T-helper 17 cell (primary cell): Measurements from ENCODE around the gene CD46. TPM values are rescaled to one million over a fixed set of nuclear protein-coding genes. Genes with fewer than 3 reads are reported as not detected.

Source experiments
- ATAC-seq: fragments of 150-1000 bp; cut with Tn5 transposase; 2 replicates; pipeline ENCODE4 v1.10.0; 2021; ENCODE audit warnings: mild to moderate bottlenecking, moderate library complexity
- DNase-seq, 3 donors: peaks; one replicate each; pipeline versions ENCODE4 v3.0.0 to v3.0.0-alpha.2; 2020 to 2021
- H3K9me3 ChIP-seq: one replicate; pipeline ENCODE4 v1.7.0; 2013; ENCODE audit warnings: low read length, mild to moderate bottlenecking; ENCODE audit not compliant: control insufficient read depth, poor library complexity, severe bottlenecking
- H3K27ac Mint-ChIP-seq: one replicate; pipeline ENCODE4 v1.8.0; 2022; ENCODE audit warnings: mild to moderate bottlenecking, moderate library complexity, mixed read lengths
- H3K27me3 Mint-ChIP-seq: one replicate; pipeline ENCODE4 v1.8.0; 2022; ENCODE audit warnings: mixed read lengths
- H3K36me3 Mint-ChIP-seq: one replicate; pipeline ENCODE4 v1.8.0; 2022; ENCODE audit warnings: low read depth, mixed read lengths
- H3K4me1 Mint-ChIP-seq: one replicate; pipeline ENCODE4 v1.8.0; 2022; ENCODE audit warnings: mild to moderate bottlenecking, mixed read lengths
- H3K4me3 Mint-ChIP-seq: one replicate; pipeline ENCODE4 v1.8.0; 2022; ENCODE audit warnings: mild to moderate bottlenecking, moderate library complexity, mixed read lengths
- total RNA-seq, 4 donors: library from RNA in 2 of 4; stranded (reverse) in 2 of 4; gene quantifications; one replicate each; pipeline ENCODE4 v1.2.3 and lab custom pipeline; 2022 to 2026

CD46 gene
- total RNA-seq, 2 donors from 2014 or later = 114 to 133 TPM

GRCh38 chr1:207825719-207826556, 74.1 kb downstream of the CD46 start:
- peak; percentile 81 for ATAC-seq
- H3K27ac Mint-ChIP-seq = peak overlapping the region; percentile 88
- peak overlapping the region; percentile 75 for H3K4me3 Mint-ChIP-seq
- H3K27me3 Mint-ChIP-seq = no peaks in the 10 kb centered on the region
- no peaks in the 10 kb centered on the region for H3K9me3 ChIP-seq
- H3K36me3 Mint-ChIP-seq = peaks cover 8% of the 10 kb centered on the region
- H3K4me1 Mint-ChIP-seq = peaks cover 71% of the 10 kb centered on the region
- DNase-seq = peak; percentile 47 to 68 (median 64)

GRCh38 chr1:207826557-207827487, 75.0 kb downstream of the CD46 start:
- ATAC-seq (no peak), DNase-seq (no peak)
- Mint-ChIP-seq H3K4me1 (peaks cover 70% of the 10 kb centered on the region), H3K4me3 (peak overlapping the region; percentile 75), H3K36me3 (peaks cover 8% of the 10 kb centered on the region), H3K27ac (peak overlapping the region; percentile 88), H3K27me3 (no peaks in the 10 kb centered on the region)
- no peaks in the 10 kb centered on the region for H3K9me3 ChIP-seq

GRCh38 chr1:207827488-207827830, 75.6 kb downstream of the CD46 start:
- H3K36me3 Mint-ChIP-seq = peaks cover 8% of the 10 kb centered on the region
- H3K4me3 Mint-ChIP-seq = no peak overlapping the region
- ATAC-seq (no peak), DNase-seq (no peak)
- H3K4me1 Mint-ChIP-seq = peaks cover 72% of the 10 kb centered on the region
- H3K9me3 ChIP-seq = no peaks in the 10 kb centered on the region
- peak overlapping the region; percentile 88 for H3K27ac Mint-ChIP-seq
- no peaks in the 10 kb centered on the region for H3K27me3 Mint-ChIP-seq

- Mint-ChIP-seq H3K27me3 (no peaks in the 10 kb centered on the region), H3K27ac (peak overlapping the region; percentile 88), H3K4me3 (no peak overlapping the region), H3K4me1 (peaks cover 72% of the 10 kb centered on the region), H3K36me3 (peaks cover 4% of the 10 kb centered on the region)
- ATAC-seq (no peak), DNase-seq (no peak)
- no peaks in the 10 kb centered on the region for H3K9me3 ChIP-seq
These were observed 76.2 kb downstream of the CD46 start for GRCh38 chr1:207828046-207828445.

GRCh38 chr1:207828485-207829158, 76.8 kb downstream of the CD46 start:
- Mint-ChIP-seq H3K36me3 (peaks cover 4% of the 10 kb centered on the region), H3K27ac (peak overlapping the region; percentile 88), H3K4me1 (peaks cover 72% of the 10 kb centered on the region), H3K4me3 (no peak overlapping the region), H3K27me3 (no peaks in the 10 kb centered on the region)
- H3K9me3 ChIP-seq = no peaks in the 10 kb centered on the region
- DNase-seq (peak; percentile 24 to 48 (median 36)), ATAC-seq (peak; percentile 22)

GRCh38 chr1:207829576-207829975, 77.7 kb downstream of the CD46 start:
- H3K36me3 Mint-ChIP-seq = peaks cover 3% of the 10 kb centered on the region

GRCh38 chr1:207830788-207831187, 78.9 kb downstream of the CD46 start:
- Mint-ChIP-seq H3K4me3 (no peak overlapping the region), H3K4me1 (peaks cover 77% of the 10 kb centered on the region), H3K36me3 (peaks cover 3% of the 10 kb centered on the region), H3K27ac (peak overlapping the region; percentile 88), H3K27me3 (no peaks in the 10 kb centered on the region)
- no peak for DNase-seq
- H3K9me3 ChIP-seq = no peaks in the 10 kb centered on the region
- ATAC-seq = no peak

More at GRCh38 chr1:207829576-207829975, 77.7 kb downstream of the CD46 start:
- no peak overlapping the region for H3K4me3 Mint-ChIP-seq
- ATAC-seq = no peak
- DNase-seq = no peak
- H3K4me1 Mint-ChIP-seq = peaks cover 77% of the 10 kb centered on the region
- no peaks in the 10 kb centered on the region for H3K9me3 ChIP-seq
- H3K27ac Mint-ChIP-seq = peak overlapping the region; percentile 88
- no peaks in the 10 kb centered on the region for H3K27me3 Mint-ChIP-seq

- Mint-ChIP-seq H3K4me1 (peaks cover 73% of the 10 kb centered on the region), H3K27me3 (no peaks in the 10 kb centered on the region), H3K4me3 (peak overlapping the region; percentile 84), H3K36me3 (no peaks in the 10 kb centered on the region), H3K27ac (peak overlapping the region; percentile 88)
- DNase-seq (no peak), ATAC-seq (peak; percentile 85)
- H3K9me3 ChIP-seq = no peaks in the 10 kb centered on the region
These were observed 79.9 kb downstream of the CD46 start for GRCh38 chr1:207831517-207832327.

- H3K27ac Mint-ChIP-seq = peak overlapping the region; percentile 88
- no peaks in the 10 kb centered on the region for H3K27me3 Mint-ChIP-seq
- DNase-seq (no peak), ATAC-seq (no peak)
- peaks cover 75% of the 10 kb centered on the region for H3K4me1 Mint-ChIP-seq
- H3K4me3 Mint-ChIP-seq = peak overlapping the region; percentile 84
- H3K36me3 Mint-ChIP-seq = no peaks in the 10 kb centered on the region
- no peaks in the 10 kb centered on the region for H3K9me3 ChIP-seq
These were observed 80.9 kb downstream of the CD46 start for GRCh38 chr1:207832796-207833195.

- H3K27me3 Mint-ChIP-seq = no peaks in the 10 kb centered on the region
- H3K36me3 Mint-ChIP-seq = no peaks in the 10 kb centered on the region
- no peak for ATAC-seq
- H3K9me3 ChIP-seq = no peaks in the 10 kb centered on the region
- peaks cover 74% of the 10 kb centered on the region for H3K4me1 Mint-ChIP-seq
- no peak for DNase-seq
- peak overlapping the region; percentile 88 for H3K27ac Mint-ChIP-seq
- no peak overlapping the region for H3K4me3 Mint-ChIP-seq
These were observed 81.5 kb downstream of the CD46 start for GRCh38 chr1:207833381-207833780.

GRCh38 chr1:207833956-207834660, 82.3 kb downstream of the CD46 start:
- DNase-seq (no peak), ATAC-seq (no peak)
- peaks cover 2% of the 10 kb centered on the region for H3K36me3 Mint-ChIP-seq
- H3K9me3 ChIP-seq = no peaks in the 10 kb centered on the region
- H3K4me1 Mint-ChIP-seq = peaks cover 75% of the 10 kb centered on the region
- H3K4me3 Mint-ChIP-seq = no peak overlapping the region
- peak overlapping the region; percentile 88 for H3K27ac Mint-ChIP-seq
- no peaks in the 10 kb centered on the region for H3K27me3 Mint-ChIP-seq

- no peak for ATAC-seq
- Mint-ChIP-seq H3K4me3 (no peak overlapping the region), H3K36me3 (peaks cover 2% of the 10 kb centered on the region), H3K27me3 (no peaks in the 10 kb centered on the region), H3K4me1 (peaks cover 71% of the 10 kb centered on the region), H3K27ac (no peak overlapping the region)
- H3K9me3 ChIP-seq = no peaks in the 10 kb centered on the region
- DNase-seq = no peak
These were observed 84.1 kb downstream of the CD46 start for GRCh38 chr1:207835958-207836357.
